IPS-18a (cell line): ENCODE data around the gene HEATR1.

ENCODE experiments used
- H3K27ac ChIP-seq: one replicate; pipeline ENCODE4 v1.5.1; 2013; ENCODE audit warnings: low read length
- H3K27me3 ChIP-seq: one replicate; pipeline ENCODE4 v1.6.1; 2013; ENCODE audit warnings: mild to moderate bottlenecking, low read length; ENCODE audit not compliant: control insufficient read depth, insufficient read depth
- H3K36me3 ChIP-seq: one replicate; pipeline ENCODE4 v1.6.1; 2013; ENCODE audit warnings: low read depth, low read length; ENCODE audit not compliant: control insufficient read depth
- H3K4me1 ChIP-seq: one replicate; pipeline ENCODE4 v1.6.1; 2013; ENCODE audit warnings: low read depth, low read length; ENCODE audit not compliant: control insufficient read depth
- H3K4me3 ChIP-seq: one replicate; pipeline ENCODE4 v1.5.1; 2013; ENCODE audit warnings: low read length
- H3K9ac ChIP-seq: one replicate; pipeline ENCODE4 v1.6.1; 2013; ENCODE audit warnings: mild to moderate bottlenecking, low read length, moderate library complexity
- H3K9me3 ChIP-seq: one replicate; pipeline ENCODE4 v1.6.1; 2013; ENCODE audit warnings: low read depth, low read length; ENCODE audit not compliant: control insufficient read depth

HEATR1 gene

DNA sequence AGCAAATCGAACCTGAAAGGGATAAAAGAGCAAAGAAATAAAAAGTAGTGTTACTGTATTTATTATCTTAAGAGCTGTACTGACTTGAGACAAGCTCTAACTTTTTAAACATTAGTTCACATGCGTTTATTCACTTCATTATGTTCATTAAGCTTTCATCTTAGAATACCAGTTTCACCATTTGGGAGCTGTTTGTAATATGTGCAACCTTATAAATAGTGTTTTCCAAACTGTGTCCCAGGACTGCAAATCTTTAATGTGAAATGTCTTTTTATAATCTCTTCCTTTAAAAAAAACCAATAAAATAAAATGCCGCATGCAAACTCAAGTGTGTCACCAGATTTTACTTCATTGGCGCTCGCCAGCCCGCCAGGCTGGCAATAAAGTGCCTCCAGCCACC is 52.2 kb downstream of the HEATR1 start:
- no peak overlapping the region for H3K4me3 ChIP-seq
- H3K36me3 ChIP-seq: peaks cover 99% of the 10 kb centered on the region
- no peaks in the 10 kb centered on the region for H3K9me3 ChIP-seq
- H3K9ac ChIP-seq: no peak overlapping the region
- H3K27me3 ChIP-seq: no peaks in the 10 kb centered on the region
- no peak overlapping the region for H3K27ac ChIP-seq
- H3K4me1 ChIP-seq: no peaks in the 10 kb centered on the region

- peaks cover 99% of the 10 kb centered on the region for H3K36me3 ChIP-seq
- no peaks in the 10 kb centered on the region for H3K4me1 ChIP-seq
- no peak overlapping the region for H3K4me3 ChIP-seq
- H3K27ac ChIP-seq: no peak overlapping the region
- no peak overlapping the region for H3K9ac ChIP-seq
- H3K27me3 ChIP-seq: no peaks in the 10 kb centered on the region
- no peaks in the 10 kb centered on the region for H3K9me3 ChIP-seq
Measured at GRCh38 chr1:236550961-236551851, 53.1 kb downstream of the HEATR1 start.

DNA sequence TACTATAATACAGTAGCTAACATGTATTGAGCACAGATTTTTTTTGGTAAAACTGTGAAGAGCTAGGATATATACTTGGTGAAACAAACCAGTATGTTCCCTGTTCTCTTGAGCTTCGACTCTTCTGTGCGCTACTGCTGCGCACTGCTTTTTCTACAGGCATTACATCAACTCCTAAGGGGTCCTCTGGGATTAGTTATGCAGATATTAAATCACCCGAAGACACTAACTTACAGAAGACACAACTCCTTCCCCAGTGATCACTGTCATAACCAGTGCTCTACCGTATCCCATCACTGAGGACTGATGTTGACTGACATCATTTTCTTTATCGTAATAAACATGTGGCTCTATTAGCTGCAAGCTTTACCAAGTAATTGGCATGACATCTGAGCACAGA is 55.9 kb downstream of the HEATR1 start:
- peaks cover 93% of the 10 kb centered on the region for H3K36me3 ChIP-seq
- no peaks in the 10 kb centered on the region for H3K9me3 ChIP-seq
- no peak overlapping the region for H3K27ac ChIP-seq
- H3K4me3 ChIP-seq: no peak overlapping the region
- H3K4me1 ChIP-seq: no peaks in the 10 kb centered on the region
- no peaks in the 10 kb centered on the region for H3K27me3 ChIP-seq
- no peak overlapping the region for H3K9ac ChIP-seq

- Histone ChIP-seq H3K4me3 (no peak overlapping the region), H3K9ac (no peak overlapping the region), H3K4me1 (no peaks in the 10 kb centered on the region), H3K27me3 (no peaks in the 10 kb centered on the region), H3K36me3 (peaks cover 74% of the 10 kb centered on the region), H3K27ac (no peak overlapping the region), H3K9me3 (no peaks in the 10 kb centered on the region)
Measured at GRCh38 chr1:236545621-236546169, 58.6 kb downstream of the HEATR1 start.

- H3K27me3 ChIP-seq: no peaks in the 10 kb centered on the region
- H3K9me3 ChIP-seq: no peaks in the 10 kb centered on the region
- no peaks in the 10 kb centered on the region for H3K4me1 ChIP-seq
- no peak overlapping the region for H3K27ac ChIP-seq
- H3K36me3 ChIP-seq: peaks cover 51% of the 10 kb centered on the region
- H3K4me3 ChIP-seq: no peak overlapping the region
- H3K9ac ChIP-seq: no peak overlapping the region
Measured at GRCh38 chr1:236543065-236543669, 61.1 kb downstream of the HEATR1 start.

GRCh38 chr1:236541710-236542109 is 62.6 kb downstream of the HEATR1 start:
- Histone ChIP-seq H3K27me3 (no peaks in the 10 kb centered on the region), H3K27ac (no peak overlapping the region), H3K4me1 (no peaks in the 10 kb centered on the region), H3K9ac (no peak overlapping the region), H3K9me3 (no peaks in the 10 kb centered on the region), H3K4me3 (no peak overlapping the region), H3K36me3 (peaks cover 36% of the 10 kb centered on the region)

DNA sequence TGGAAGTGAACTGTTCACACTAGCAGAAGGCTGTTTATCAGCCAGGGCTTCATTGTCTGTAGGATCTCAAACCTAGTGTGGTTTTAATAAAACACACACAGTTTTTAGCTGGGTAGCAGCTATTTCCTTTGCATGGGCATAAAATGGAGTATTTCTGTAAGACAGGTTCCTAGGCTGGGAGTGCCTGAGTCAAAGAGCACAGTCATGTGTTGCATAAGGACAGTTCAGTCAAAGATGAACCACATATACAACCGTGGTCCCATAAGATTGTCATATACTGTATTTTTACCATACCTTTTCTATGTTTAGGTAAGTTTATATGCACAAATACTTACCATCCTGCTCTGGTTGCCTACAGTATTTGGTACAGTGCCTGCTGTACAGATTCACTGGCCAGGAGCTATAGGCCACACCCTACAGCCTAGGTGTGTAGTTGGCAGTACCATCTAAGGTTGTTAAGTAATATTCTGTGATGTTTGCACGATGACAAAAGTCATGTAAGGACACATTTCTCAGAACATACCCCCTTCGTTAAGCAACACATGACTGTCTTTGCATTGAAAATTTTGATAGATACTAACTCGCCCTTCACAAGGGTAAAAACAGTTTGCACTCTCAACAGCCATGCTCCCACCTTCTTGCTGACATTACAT is 63.4 kb downstream of the HEATR1 start:
- Histone ChIP-seq H3K4me3 (no peak overlapping the region), H3K27me3 (no peaks in the 10 kb centered on the region), H3K4me1 (no peaks in the 10 kb centered on the region), H3K36me3 (peaks cover 28% of the 10 kb centered on the region), H3K27ac (no peak overlapping the region), H3K9me3 (no peaks in the 10 kb centered on the region), H3K9ac (no peak overlapping the region)

DNA sequence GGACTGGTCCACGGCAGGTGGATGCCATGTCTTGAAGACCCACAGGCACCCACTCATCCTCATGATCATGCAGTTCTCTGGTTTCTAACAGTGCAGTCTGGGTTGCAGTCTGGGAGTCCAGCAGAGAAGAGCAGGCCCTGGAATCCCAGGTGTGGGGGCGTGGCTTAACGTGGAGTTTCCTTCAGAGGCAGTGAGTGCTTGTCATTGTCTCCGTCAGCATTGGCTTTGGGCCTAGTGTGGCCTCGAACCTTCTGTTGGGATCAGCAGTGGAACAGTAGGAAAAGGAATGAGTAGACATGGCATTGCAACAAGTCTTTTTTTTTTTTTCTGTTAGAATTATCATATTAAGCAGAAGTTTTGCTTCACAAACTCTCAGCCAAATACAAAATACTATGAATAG is 67.8 kb downstream of the HEATR1 start:
- Histone ChIP-seq H3K4me1 (no peaks in the 10 kb centered on the region), H3K9ac (no peak overlapping the region), H3K27me3 (no peaks in the 10 kb centered on the region), H3K9me3 (no peaks in the 10 kb centered on the region), H3K36me3 (peaks cover 7% of the 10 kb centered on the region), H3K27ac (no peak overlapping the region), H3K4me3 (no peak overlapping the region)

DNA sequence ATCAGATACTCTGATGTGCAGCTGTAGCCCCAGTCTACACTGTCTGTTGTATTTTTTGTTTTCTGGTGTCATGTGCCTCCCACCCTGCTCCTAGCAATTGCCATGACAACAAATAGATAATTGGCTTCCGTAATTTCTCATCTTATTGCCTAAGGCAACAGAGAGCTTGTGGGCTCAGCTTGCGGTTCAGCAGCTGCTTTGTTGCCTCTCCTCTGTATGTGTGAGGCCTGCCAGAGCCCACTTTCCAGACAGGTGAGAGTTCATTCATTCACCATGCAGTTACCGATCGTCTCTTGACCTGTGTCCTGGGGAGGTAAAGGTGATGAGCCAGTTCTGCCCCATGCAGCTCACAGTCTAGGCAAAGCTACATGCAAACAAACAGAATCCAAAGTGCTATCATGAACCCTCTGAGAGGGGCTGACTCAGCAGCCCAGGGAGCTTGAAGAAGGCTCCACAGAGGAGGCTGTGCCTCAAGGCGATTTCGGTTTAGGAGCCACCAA is 68.6 kb downstream of the HEATR1 start:
- Histone ChIP-seq H3K9me3 (no peaks in the 10 kb centered on the region), H3K4me1 (no peaks in the 10 kb centered on the region), H3K27ac (no peak overlapping the region), H3K27me3 (no peaks in the 10 kb centered on the region), H3K4me3 (no peak overlapping the region), H3K36me3 (peaks cover 2% of the 10 kb centered on the region), H3K9ac (no peak overlapping the region)

- H3K9me3 ChIP-seq: no peaks in the 10 kb centered on the region
Measured at GRCh38 chr1:236535190-236535589, 69.1 kb downstream of the HEATR1 start.

DNA sequence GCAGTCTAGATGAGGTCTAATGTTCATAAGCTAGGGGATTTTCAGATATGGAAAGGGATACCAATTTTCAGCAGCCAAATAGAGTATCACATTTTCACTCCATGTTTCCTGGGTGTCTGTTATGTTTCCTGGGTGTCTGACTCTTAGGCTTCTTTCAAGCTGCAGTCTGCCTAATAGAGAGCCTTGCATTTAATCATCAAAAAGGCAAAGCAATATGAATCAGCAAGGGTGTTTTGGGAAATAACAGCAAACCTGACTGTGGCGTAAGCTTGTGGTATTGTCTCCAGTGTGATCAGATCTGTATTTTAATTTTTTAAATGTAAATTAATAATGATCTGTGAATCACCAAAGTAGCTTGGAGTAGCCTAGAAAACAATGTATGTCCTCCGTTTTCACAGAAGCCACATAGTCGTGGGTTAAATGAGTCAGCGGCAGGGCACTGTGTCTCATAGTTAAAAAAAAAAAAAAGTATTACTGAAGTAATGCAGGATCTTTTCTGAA is 70.1 kb downstream of the HEATR1 start:
- H3K36me3 ChIP-seq: no peaks in the 10 kb centered on the region
- H3K27ac ChIP-seq: no peak overlapping the region
- no peak overlapping the region for H3K4me3 ChIP-seq
- no peaks in the 10 kb centered on the region for H3K27me3 ChIP-seq
- no peak overlapping the region for H3K9ac ChIP-seq
- no peaks in the 10 kb centered on the region for H3K9me3 ChIP-seq
- H3K4me1 ChIP-seq: no peaks in the 10 kb centered on the region

More at GRCh38 chr1:236535190-236535589, 69.1 kb downstream of the HEATR1 start:
- H3K36me3 ChIP-seq: no peaks in the 10 kb centered on the region
- no peak overlapping the region for H3K4me3 ChIP-seq
- no peak overlapping the region for H3K9ac ChIP-seq
- no peaks in the 10 kb centered on the region for H3K27me3 ChIP-seq
- no peaks in the 10 kb centered on the region for H3K4me1 ChIP-seq
- no peak overlapping the region for H3K27ac ChIP-seq
